Superior temporal gyrus (tissue), 1 donor: ENCODE results near the gene PUS7L.
"Not testable (repeated sequence)": the region's sequence is repeated elsewhere in the genome, so short reads cannot be mapped to it uniquely, and the experiment has no call there.

Experiments
- DNase-seq: peaks from one replicate; pipeline ENCODE4 v3.0.0-alpha.2; 2016; ENCODE audit errors: extremely low spot score

Gene PUS7L

DNA sequence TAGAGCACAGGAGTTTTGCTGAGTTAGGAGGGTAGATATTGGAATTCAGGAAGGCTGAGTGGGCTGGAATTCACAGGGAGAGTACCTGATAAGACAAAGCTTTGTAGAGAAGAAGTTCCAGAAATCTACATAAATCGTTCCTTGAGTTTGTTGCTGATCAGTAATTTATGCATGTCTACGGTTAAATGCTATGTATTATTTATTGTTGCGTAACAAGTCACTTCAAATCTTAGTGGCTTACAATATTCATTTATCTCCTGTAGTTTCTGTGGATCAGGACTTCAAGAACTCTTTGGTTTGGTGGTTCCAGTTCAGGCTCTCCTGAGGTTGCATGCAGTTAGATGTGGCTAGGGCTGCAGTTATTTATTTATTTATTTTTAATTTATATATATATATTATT, 7.8 kb downstream of the PUS7L start:
- DNase-seq, result no peak

DNA sequence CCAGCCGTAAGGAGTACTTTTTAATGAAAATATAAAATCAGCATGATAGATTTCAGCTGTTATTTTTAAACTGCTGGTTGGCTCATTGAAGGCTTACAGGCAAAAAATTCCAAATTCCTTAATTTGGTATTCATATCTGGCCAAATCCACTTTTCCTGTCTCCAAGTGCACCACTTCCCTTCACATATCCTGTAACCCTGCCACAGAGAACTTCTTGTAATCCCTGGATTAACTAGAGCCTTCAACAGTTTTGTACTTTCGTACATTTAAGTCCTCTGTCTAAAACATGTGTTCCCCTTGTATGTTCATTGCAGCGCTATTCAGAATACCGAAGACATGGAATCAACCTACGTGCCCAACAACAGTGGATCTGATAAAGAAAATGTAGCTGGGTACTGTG, 9.6 kb downstream of the PUS7L start:
- DNase-seq, result no peak

- no peak for DNase-seq
Observed at GRCh38 chr12:43744826-43745225, 13.8 kb downstream of the PUS7L start.

DNA sequence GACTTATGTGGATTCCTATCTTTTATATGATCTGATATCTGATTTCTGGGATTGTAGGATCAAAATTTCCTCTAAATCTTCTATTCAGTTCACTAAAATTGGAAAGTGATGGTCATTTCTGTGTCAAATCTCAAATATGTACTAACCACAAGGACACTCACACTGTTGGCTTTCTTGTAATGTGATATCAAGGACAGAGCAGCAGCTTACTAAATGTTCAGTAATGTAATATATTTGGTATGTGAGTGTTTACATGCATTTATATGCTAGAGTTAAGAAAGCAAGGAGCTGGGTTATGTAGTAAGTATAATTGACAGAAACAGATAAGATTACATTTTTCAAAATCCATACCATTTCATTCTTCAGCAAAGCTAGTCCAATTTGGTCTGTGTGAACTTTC, 16.5 kb downstream of the PUS7L start:
- no peak for DNase-seq

- no peak for DNase-seq
Observed at GRCh38 chr12:43740511-43741100, 18.0 kb downstream of the PUS7L start.

DNA sequence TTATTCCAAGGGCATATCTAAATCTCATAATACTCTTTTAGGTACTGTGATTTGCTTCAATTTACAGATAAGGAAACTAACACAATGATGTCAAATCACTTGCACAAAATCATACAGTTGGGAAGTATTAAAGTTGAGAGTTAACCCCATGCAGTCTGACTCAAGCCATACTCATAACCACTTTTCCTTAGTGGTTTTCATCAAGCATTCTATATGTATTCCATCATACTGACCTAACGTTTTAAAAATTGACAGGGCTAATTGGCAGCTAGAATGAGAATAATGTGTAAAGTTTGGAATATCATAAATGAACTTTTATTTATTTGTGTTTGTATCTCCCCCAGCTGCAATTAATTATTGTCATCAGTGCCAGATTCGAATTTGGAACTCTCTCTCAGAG, 20.9 kb downstream of the PUS7L start:
- DNase-seq, result no peak

DNA sequence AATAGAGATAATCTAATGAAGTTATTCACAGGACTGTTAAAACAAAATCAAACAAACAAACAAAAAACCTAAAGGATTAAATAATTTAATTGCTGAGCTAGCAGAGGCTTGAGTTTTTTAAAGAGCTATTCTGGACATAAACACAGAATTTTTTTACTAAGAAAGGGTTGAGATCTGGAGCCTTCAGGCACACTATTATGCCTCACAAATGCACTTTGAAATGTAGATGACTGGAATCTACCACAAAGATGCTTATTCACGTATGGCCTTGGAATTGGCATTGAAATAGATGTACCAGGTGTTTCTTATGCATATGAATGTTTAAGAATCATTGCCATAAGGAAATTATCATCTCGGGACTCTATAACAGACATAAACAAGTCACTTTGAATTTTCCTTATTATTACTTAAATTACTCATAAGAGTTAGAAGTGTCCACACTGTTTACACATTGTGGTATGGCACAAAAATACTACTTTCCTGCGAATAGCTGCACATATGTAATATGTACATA, 21.6 kb downstream of the PUS7L start:
- DNase-seq, result no peak

DNA sequence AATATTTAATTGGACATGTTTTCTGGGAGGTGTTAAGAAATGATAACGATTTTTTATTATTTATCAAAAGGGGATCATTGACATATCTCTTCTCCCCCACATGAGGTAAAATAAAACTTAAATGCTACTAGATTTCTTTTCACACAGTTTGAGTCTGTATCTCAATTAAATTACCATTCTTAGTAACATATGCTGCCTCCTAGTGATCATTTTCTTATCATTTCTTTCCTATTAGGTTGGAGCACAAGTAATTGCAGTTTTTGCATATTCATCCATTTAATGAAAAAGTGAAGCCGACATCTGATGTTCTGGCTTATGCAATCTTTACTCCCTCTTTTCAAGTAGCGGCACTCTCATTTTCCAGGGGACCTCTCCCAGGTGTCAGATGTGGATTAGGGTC, 24.9 kb downstream of the PUS7L start:
- DNase-seq, result no peak

GRCh38 chr12:43730283-43730682, 28.3 kb downstream of the PUS7L start:
- no peak for DNase-seq

DNA sequence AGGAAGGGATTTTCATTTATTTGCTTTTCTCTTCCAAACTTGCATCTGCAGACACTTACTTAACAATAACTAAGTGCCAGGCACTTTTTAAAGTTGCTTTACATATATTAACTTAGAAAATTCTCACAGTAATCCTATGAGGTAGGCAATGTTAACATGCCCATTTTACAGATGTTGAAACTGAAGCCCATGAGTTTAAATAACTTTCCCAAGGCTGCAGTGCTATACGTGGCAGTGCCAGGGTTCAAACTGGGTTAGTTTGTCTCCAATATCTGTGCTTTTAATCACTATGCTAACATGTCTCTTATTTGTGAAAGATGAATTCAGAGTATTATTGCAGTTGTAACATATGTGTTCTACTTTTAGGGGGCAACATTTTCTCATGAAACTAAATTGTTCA, 29.9 kb downstream of the PUS7L start:
- no peak for DNase-seq

DNA sequence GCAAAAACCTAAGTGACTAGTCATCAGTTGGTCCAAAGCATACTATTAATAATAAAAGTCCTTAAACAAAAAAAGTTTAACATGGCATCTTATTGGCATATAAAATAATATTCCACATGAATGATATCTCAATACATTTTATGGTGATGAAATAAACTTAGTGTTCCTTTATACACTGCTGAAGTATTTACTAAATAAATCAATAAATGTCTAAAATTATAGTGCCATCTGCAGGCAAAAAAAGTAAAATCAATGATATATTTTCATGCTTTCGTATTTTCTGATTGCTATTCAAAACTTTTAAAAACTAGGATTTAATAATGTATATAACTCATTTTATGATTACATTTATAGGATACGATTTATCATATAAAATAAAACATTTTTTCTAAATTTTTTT, 30.5 kb downstream of the PUS7L start:
- peak; percentile 52 for DNase-seq

- DNase-seq, result no peak
Observed at GRCh38 chr12:43723134-43723533, 35.5 kb downstream of the PUS7L start.

GRCh38 chr12:43722621-43723020, 36.0 kb downstream of the PUS7L start:
- DNase-seq, result no peak

GRCh38 chr12:43711348-43711747, 47.2 kb downstream of the PUS7L start:
- no peak for DNase-seq

DNA sequence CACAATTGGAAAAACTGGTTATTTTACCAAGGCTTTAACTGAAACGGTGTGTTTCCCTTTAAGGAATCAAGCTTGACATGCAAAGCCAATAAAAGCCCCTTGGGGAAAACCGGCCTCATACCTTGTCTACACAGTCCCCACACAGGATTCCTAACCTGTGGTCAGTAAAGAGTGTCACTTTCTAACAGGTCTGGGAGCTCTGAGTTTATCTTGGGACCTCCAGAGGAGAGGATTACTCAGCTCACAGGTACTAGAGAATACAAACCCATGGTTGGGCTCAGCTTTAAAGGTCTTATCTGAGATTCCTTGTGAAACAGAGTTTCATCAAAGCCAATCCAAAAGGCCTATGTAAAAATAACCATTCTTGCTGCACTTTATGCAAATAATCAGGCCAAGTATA, 54.8 kb downstream of the PUS7L start:
- DNase-seq, result not testable (repeated sequence)

DNA sequence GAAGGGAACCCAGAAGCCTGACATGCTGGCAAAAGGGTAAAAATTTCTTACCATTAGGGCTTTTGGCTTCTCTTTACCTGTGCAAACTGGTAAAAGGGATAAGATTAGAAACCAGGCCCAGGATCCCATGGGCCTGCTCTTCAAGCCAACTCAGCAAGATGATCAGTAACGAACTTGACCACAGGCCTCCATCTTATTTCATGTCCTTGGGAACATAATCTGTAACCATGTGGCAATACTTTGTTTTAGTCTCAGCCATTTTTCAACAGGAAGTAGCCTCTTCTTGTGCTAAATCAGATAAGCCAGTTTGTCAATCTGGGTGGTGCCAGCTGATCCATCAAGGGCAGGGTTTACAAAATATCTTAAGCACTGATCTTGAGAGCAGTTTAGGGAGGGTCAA, 57.4 kb downstream of the PUS7L start:
- DNase-seq, result not testable (repeated sequence)

GRCh38 chr12:43696154-43696553, 62.4 kb downstream of the PUS7L start:
- no peak for DNase-seq

- no peak for DNase-seq
Observed at GRCh38 chr12:43694879-43695278, 63.7 kb downstream of the PUS7L start.

- DNase-seq, result no peak
Observed at GRCh38 chr12:43692064-43692463, 66.5 kb downstream of the PUS7L start.

- DNase-seq, result not testable (repeated sequence)
Observed at GRCh38 chr12:43685491-43685890, 73.1 kb downstream of the PUS7L start.

DNA sequence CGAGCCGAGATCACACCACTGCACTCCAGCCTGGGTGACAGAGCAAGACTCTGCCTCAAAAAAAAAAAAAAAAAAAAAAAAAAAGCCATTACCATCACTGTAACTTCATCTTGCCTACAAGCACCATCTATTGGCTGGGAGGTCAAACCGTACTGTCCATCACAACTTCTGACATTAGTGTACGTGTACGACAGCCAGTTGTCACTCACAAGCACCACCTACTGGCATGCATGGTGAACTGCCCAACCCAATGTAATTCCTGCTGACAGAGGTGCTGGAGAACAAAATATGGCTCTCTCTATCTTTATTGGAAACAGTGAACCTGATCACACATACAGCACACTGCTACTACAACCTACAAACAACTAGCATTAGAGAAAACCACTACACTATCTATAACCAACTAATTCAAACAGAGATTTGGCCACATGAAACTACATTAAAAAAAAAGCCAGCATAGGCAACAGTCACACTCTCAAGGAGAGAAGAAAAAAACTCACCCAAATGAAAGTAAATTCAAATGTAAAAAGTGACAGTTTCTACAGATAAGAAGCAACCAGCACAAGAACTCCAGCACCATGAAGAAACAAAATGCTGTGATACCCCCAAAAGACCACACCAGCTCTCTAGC, 82.3 kb downstream of the PUS7L start:
- DNase-seq, result no peak

GRCh38 chr12:43675048-43675904, 83.3 kb downstream of the PUS7L start:
- DNase-seq, result no peak

DNA sequence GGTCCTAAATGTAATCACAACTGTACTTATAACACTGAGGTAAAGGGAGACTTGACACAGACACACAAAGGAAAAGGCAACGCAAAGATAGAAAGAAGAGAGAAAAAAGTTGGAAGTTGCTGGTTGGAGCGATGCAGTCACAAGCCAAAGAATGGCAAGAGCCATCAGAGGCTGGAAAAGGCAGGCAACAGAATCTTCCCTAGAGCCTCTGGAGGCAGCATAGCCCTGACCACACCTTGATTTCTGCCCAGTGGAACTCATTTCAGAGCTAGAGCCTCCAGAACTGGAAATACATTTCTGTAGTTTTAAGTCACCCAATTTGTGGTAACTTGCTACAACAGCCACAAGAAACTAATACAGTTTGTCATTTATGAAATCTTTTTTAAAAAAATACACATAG, 89.2 kb downstream of the PUS7L start:
- DNase-seq, result no peak
